Ovary (tissue), 9 donors: Measurements from ENCODE around the gene ITPK1. TPM values are rescaled to one million over a fixed set of nuclear protein-coding genes. Genes with fewer than 3 reads are reported as not detected.

Source experiments
- DNase-seq, 5 donors: peaks; one replicate each; pipeline ENCODE4 v3.0.0-alpha.2; 2019 to 2020
- H3K27ac ChIP-seq, 2 donors: fragments of 200-600 bp; one replicate each; pipeline versions ENCODE4 v1.5.1 to v1.8.0; 2019 to 2022
- H3K27me3 ChIP-seq: fragments of 200-600 bp; one replicate; pipeline ENCODE4 v1.8.0; 2022
- H3K36me3 ChIP-seq: fragments of 200-600 bp; sonication (generic); one replicate; pipeline ENCODE4 v1.5.1; 2019
- H3K4me1 ChIP-seq: one replicate; pipeline ENCODE4 v1.8.1; 2013; ENCODE audit warnings: mild to moderate bottlenecking, moderate library complexity; ENCODE audit not compliant: insufficient read depth
- H3K4me3 ChIP-seq: fragments of 200-600 bp; sonication (generic); one replicate; pipeline ENCODE4 v1.5.1; 2017
- H3K9me3 ChIP-seq, 2 donors: fragments of 200-600 bp in 1 of 2; sonication (generic) in 1 of 2; one replicate each; pipeline versions ENCODE4 v1.5.1 to v1.8.1; 2013 to 2019; ENCODE audit warnings: mild to moderate bottlenecking in 1 of 2, moderate library complexity in 1 of 2
- CTCF ChIP-seq, 3 donors: fragments of 450-650 bp in 2 of 3; fragments of 200-600 bp in 1 of 3; IDR thresholded peaks; one replicate each; pipeline versions ENCODE4 v1.5.1 to v1.8.0; 2016 to 2022; ENCODE audit warnings: antibody characterized with exemption in 3 of 3, mild to moderate bottlenecking in 1 of 3
- EP300 ChIP-seq: sonication (generic); formaldehyde crosslinking; IDR thresholded peaks from one replicate; pipeline ENCODE4 v1.6.1; 2017; ENCODE audit warnings: antibody characterized with exemption
- POLR2A ChIP-seq: fragments of 450-650 bp; IDR thresholded peaks from one replicate; pipeline ENCODE4 v1.6.1; 2017; ENCODE audit warnings: antibody characterized with exemption, mild to moderate bottlenecking, moderate library complexity
- WGBS, 3 donors: extraction: QIAGEN DNeasy Blood & Tissue Kit in 1 of 3; methylation state at CpG; one replicate each; pipeline versions ENCODE4 v1.1.5 to v1.1.7; 2013 to 2017; 5-methylcytosine and 5-hydroxymethylcytosine counted together
- intact Hi-C, 4 donors: fragments of 100-400 bp; cut with DNase I; formaldehyde crosslinking; loops; one replicate each; pipeline versions ENCODE4 v1.11.0 to v1.15.1; 2022 to 2023
- polyA plus RNA-seq, 2 donors: library from polyadenylated mRNA; stranded (reverse); fragments of 200-250 nt in 1 of 2; fragments of 350-450 nt in 1 of 2; fragmentation: Illumina TruSeq in 1 of 2; extraction: RNeasy Lipid Tissue Mini Kit (QIAGEN cat#74804) in 1 of 2; gene quantifications; one replicate each; pipeline ENCODE4 v1.2.3, GENCODE V29; 2013 to 2014
- total RNA-seq, 7 donors: library from RNA; depleted of rRNA in 2 of 7; stranded (reverse); fragments of >200 nt in 2 of 7; fragmentation: NEBNext Ultra II Directional in 3 of 7; extraction: Animal tissue kit (Norgen Biotek cat#: 25700) in 3 of 7; gene quantifications; one replicate each; pipeline versions ENCODE4 v1.1.0 to v1.2.4, GENCODE V29; 2016 to 2023
- donor health status: DM: no; HTN: no; CAD: no; lungs with moderate emphysema.
- donor health status: DM: no; HTN: no; CAD: no.
- donor health status: Bipolar disorder and iron deficiency.
- donor health status: DM: yes; HTN: yes; CAD: no.
- donor health status: DM: no; HTN: no; CAD: no.
- donor health status: DM: yes; HTN: yes; CAD: no.

ITPK1 gene
- total and polyA plus RNA-seq, 9 donors, result 23.6 to 57.8 (median 49.3) TPM

GRCh38 chr14:93094121-93094918 is 21.4 kb downstream of the ITPK1 start:
- Histone ChIP-seq H3K36me3 (no peaks in the 10 kb centered on the region), H3K27ac (no peak overlapping the region), H3K9me3 (no peaks in the 10 kb centered on the region), H3K27me3 (no peaks in the 10 kb centered on the region), H3K4me3 (no peak overlapping the region), H3K4me1 (peaks cover 12% of the 10 kb centered on the region)
- 86 to 94% (median 93%) methylated on average over 20 of the region's 20 CpGs for WGBS, 3 donors
- TF ChIP-seq CTCF (IDR thresholded peaks at IDR 0.05), result no peak
- no peak for TF ChIP-seq POLR2A
- TF ChIP-seq EP300, result no peak
- intact Hi-C loops, result no loop called here
- DNase-seq, result no peak

GRCh38 chr14:93092606-93093556 is 22.8 kb downstream of the ITPK1 start:
- Histone ChIP-seq H3K4me3 (no peak overlapping the region), H3K9me3 (no peaks in the 10 kb centered on the region), H3K27ac (no peak overlapping the region), H3K36me3 (no peaks in the 10 kb centered on the region), H3K27me3 (no peaks in the 10 kb centered on the region), H3K4me1 (peaks cover 12% of the 10 kb centered on the region)
- TF ChIP-seq POLR2A (no peak), EP300 (no peak), CTCF (IDR thresholded peaks at IDR 0.05) (no peak)
- WGBS, 3 donors, result 84 to 91% (median 90%) methylated on average over 22 to 24 of the region's 24 CpGs
- no peak for DNase-seq
- intact Hi-C loops, result no loop called here

- no peak for DNase-seq
- Histone ChIP-seq H3K27ac (peak overlapping the region in 1 of 2 donors; percentile 17), H3K4me3 (no peak overlapping the region), H3K36me3 (no peaks in the 10 kb centered on the region), H3K4me1 (peaks cover 9% of the 10 kb centered on the region), H3K27me3 (no peaks in the 10 kb centered on the region), H3K9me3 (no peaks in the 10 kb centered on the region)
- WGBS, 3 donors, result 88 to 93% (median 92%) methylated on average over 8 of the region's 8 CpGs
- TF ChIP-seq POLR2A (no peak), CTCF (IDR thresholded peaks at IDR 0.05) (no peak), EP300 (no peak)
- intact Hi-C loops, result no loop called here
Observed at GRCh38 chr14:93091666-93092065, 24.1 kb downstream of the ITPK1 start.

GRCh38 chr14:93090826-93091555 is 24.7 kb downstream of the ITPK1 start:
- H3K4me3 ChIP-seq, result no peak overlapping the region
- 46 to 48% (median 46%) methylated on average over 11 of the region's 11 CpGs for WGBS, 3 donors
- peak overlapping the region in 1 of 2 donors; percentile 17 for H3K27ac ChIP-seq
- no peaks in the 10 kb centered on the region for H3K27me3 ChIP-seq
- peak; percentile 31 to 73 (median 46) for DNase-seq
- intact Hi-C loops, result no loop called here
- H3K4me1 ChIP-seq, result peaks cover 9% of the 10 kb centered on the region
- TF ChIP-seq EP300 (no peak), CTCF (IDR thresholded peaks at IDR 0.05) (no peak), POLR2A (no peak)
- no peaks in the 10 kb centered on the region for H3K9me3 ChIP-seq
- H3K36me3 ChIP-seq, result no peaks in the 10 kb centered on the region
